GM12892 (cell line): ENCODE measurements around the gene POPDC2.

Experiments
- POLR2A ChIP-seq: IDR thresholded peaks from 2 replicates; pipeline ENCODE4 v1.6.1; 2011; ENCODE audit warnings: low read depth, low read length, control low read depth
- POLR2AphosphoS5 ChIP-seq: IDR thresholded peaks from 2 replicates; pipeline ENCODE4 v1.6.1; 2011; ENCODE audit warnings: low read depth, low read length, control low read depth
- TAF1 ChIP-seq: IDR thresholded peaks from 2 replicates; pipeline ENCODE4 v1.6.1; 2011; ENCODE audit warnings: low read depth, mild to moderate bottlenecking, control low read depth, low read length, borderline replicate concordance

DNA sequence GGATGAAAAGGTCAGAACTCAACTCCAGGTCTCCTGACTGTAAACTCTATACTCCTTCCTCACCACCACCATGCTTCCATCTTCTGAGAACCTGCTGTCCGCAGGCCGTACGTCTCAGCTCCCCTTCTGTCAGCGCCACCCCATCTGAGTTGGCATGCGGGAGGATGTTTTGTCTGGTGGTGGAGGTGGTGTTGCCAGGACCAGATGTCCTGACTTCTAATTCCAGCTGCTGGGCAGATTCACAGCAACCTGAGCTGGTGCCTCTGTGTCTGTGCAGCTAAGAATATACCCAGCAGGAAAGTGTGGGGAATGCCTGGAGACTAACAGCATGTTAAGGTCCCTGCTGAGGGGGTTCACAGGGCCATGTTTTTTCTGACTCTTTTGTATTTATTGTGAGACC lies 39.5 kb downstream of the POPDC2 start:
- TF ChIP-seq POLR2A (no peak), POLR2AphosphoS5 (no peak), TAF1 (no peak)
